ENCODE results near the gene NCS1. TPM values are rescaled to one million over a fixed set of nuclear protein-coding genes. Genes with fewer than 3 reads are reported as not detected.

The NCS1 gene
- total RNA-seq, 1 experiment from 2014 or later: 68.7 TPM

- Histone ChIP-seq H3K9me2 (ENCODE audit: insufficient read depth) (no peaks in the 10 kb centered on the region), H3K4me2 (ENCODE audit: low read length) (no peak overlapping the region), H3K79me2 (ENCODE audit: insufficient read depth, low read length) (peaks cover 69% of the 10 kb centered on the region), H3K9me3 (ENCODE audit: control insufficient read depth in 1 of 2, insufficient read depth in 1 of 2, low read depth in 1 of 2, low read length in 2 of 2) (no peaks in the 10 kb centered on the region), H3K36me3 (ENCODE audit: control insufficient read depth in 1 of 2, insufficient read depth in 2 of 2, low read length in 2 of 2) (peaks cover 0 to 4% of the 10 kb centered on the region in 2 experiments; a peak in 1 of 4 replicates), H3K4me3 (replicated peaks in 1 of 2; ENCODE audit: low read depth in 1 of 2, low read length in 2 of 2) (no peak overlapping the region), H3K27me3 (ENCODE audit: insufficient read depth, low read length) (no peaks in the 10 kb centered on the region), H3K9ac (ENCODE audit: low read length) (no peak overlapping the region), H4K20me1 (ENCODE audit: insufficient read depth) (no peaks in the 10 kb centered on the region), H3K4me1 (ENCODE audit: control insufficient read depth in 1 of 2, insufficient read depth in 2 of 2, low read length in 2 of 2) (peaks cover 8 to 25% of the 10 kb centered on the region in 2 experiments), H3K27ac (ENCODE audit: low read depth, low read length) (no peak overlapping the region), H2AFZ (ENCODE audit: low read depth, low read length, poor library complexity, severe bottlenecking) (no peak overlapping the region)
- no peak for TF ChIP-seq ZBTB33 (IDR thresholded peaks at IDR 0.05; ENCODE audit: extremely low read depth, insufficient replicate concordance, low read length)
- TF ChIP-seq REST (IDR thresholded peaks at IDR 0.05; ENCODE audit: low read depth): no peak
- TF ChIP-seq ATF3 (IDR thresholded peaks at IDR 0.05): no peak
- TF ChIP-seq ZFX (IDR thresholded peaks at IDR 0.05): no peak
- TF ChIP-seq SIN3A (IDR thresholded peaks at IDR 0.05; ENCODE audit: low read depth): no peak
- no peak for TF ChIP-seq JUND (IDR thresholded peaks at IDR 0.05)
- TF ChIP-seq MAX (IDR thresholded peaks at IDR 0.05): no peak
- TF ChIP-seq ELF1 (IDR thresholded peaks at IDR 0.05; ENCODE audit: borderline replicate concordance, low read depth): no peak
- no peak for TF ChIP-seq EGR1 (IDR thresholded peaks at IDR 0.05; ENCODE audit: low read depth)
- TF ChIP-seq POLR2AphosphoS5 (IDR thresholded peaks at IDR 0.05; ENCODE audit: low read depth, low read length): no peak
- TF ChIP-seq EZH2phosphoT487 (IDR thresholded peaks at IDR 0.05; ENCODE audit: borderline replicate concordance): no peak
- TF ChIP-seq SRF (IDR thresholded peaks at IDR 0.05; ENCODE audit: low read depth): no peak
- TF ChIP-seq EZH2 (IDR thresholded peaks at IDR 0.05): no peak
- TF ChIP-seq SP1 (IDR thresholded peaks at IDR 0.05; ENCODE audit: low read depth): no peak
- TF ChIP-seq CEBPB (IDR thresholded peaks at IDR 0.05; ENCODE audit: low read depth): no peak
- TF ChIP-seq TCF7L2 (IDR thresholded peaks at IDR 0.05; ENCODE audit: borderline replicate concordance, extremely low read depth, insufficient read depth, insufficient read length): no peak
- no peak for TF ChIP-seq CBX3 (IDR thresholded peaks at IDR 0.05; ENCODE audit: low read depth)
- ATAC-seq (no peak), DNase-seq (ENCODE audit: low read depth, low spot score) (no peak)
- ChIA-PET CTCF (interaction anchor here (0.8 kb wide), 1 partner anchor 61 kb away, joined by 3 read pairs; no protein-coding TSS in a partner anchor), RAD21 (ENCODE audit: low non-redundant PET in 1 of 2, low total read pairs in 2 of 2, uncharacterized antibody in 2 of 2, unreplicated experiment in 2 of 2) (no interaction called here), POLR2A (no interaction called here)
- TSS peak; percentile 37 for BruUV-seq (replicated peaks)
- intact Hi-C loops (cut with micrococcal nuclease): no loop called here
Observed at GRCh38 chr9:130174920-130175321, 2.7 kb downstream of the NCS1 start.
